Osteoblast (primary cell): ENCODE measurements around the gene GRM6. TPM values are rescaled to one million over a fixed set of nuclear protein-coding genes. Genes with fewer than 3 reads are reported as not detected.

Experiments used
- DNase-seq: peaks from one replicate; pipeline ENCODE4 v3.0.0; 2011; ENCODE audit warnings: low spot score, mixed read lengths; ENCODE audit not compliant: insufficient read length; ENCODE audit errors: missing footprints
- H2AFZ ChIP-seq: 2 replicates; pipeline ENCODE4 v1.6.0; 2011; ENCODE audit warnings: mild to moderate bottlenecking, low read length
- H3K27ac ChIP-seq: 2 replicates; pipeline ENCODE4 v1.5.1; 2011; ENCODE audit warnings: mild to moderate bottlenecking, low read depth, low read length, moderate library complexity
- H3K27me3 ChIP-seq: 2 replicates; pipeline ENCODE4 v1.6.0; 2012; ENCODE audit warnings: mild to moderate bottlenecking, control low read depth, inconsistent platforms, low read length, moderate library complexity; ENCODE audit not compliant: insufficient read depth
- H3K36me3 ChIP-seq: 2 replicates; pipeline ENCODE4 v1.5.1; 2011; ENCODE audit warnings: mild to moderate bottlenecking, low read length, control low read depth, moderate library complexity; ENCODE audit not compliant: insufficient read depth
- H3K4me1 ChIP-seq: 2 replicates; pipeline ENCODE4 v1.5.1; 2011; ENCODE audit warnings: mild to moderate bottlenecking, low read length, control low read depth, moderate library complexity; ENCODE audit not compliant: insufficient read depth
- H3K4me2 ChIP-seq: 2 replicates; pipeline ENCODE4 v1.6.0; 2011; ENCODE audit warnings: mild to moderate bottlenecking, low read length; ENCODE audit not compliant: insufficient read depth
- H3K4me3 ChIP-seq: fragments of 200-600 bp; sonication (generic); 3 replicates; pipeline ENCODE4 v1.5.1; 2012; ENCODE audit warnings: mild to moderate bottlenecking, low read length, inconsistent platforms; ENCODE audit not compliant: insufficient read depth
- H3K79me2 ChIP-seq: 2 replicates; pipeline ENCODE4 v1.6.0; 2012; ENCODE audit warnings: mild to moderate bottlenecking, low read length, control low read depth, inconsistent platforms; ENCODE audit not compliant: insufficient read depth
- H3K9me3 ChIP-seq: 2 replicates; pipeline ENCODE4 v1.5.1; 2011; ENCODE audit warnings: low read depth, low read length, control low read depth
- H4K20me1 ChIP-seq: 2 replicates; pipeline ENCODE4 v1.6.0; 2012; ENCODE audit warnings: mild to moderate bottlenecking, low read length, control low read depth; ENCODE audit not compliant: insufficient read depth
- CTCF ChIP-seq: IDR thresholded peaks from 2 replicates; pipeline ENCODE4 v1.5.1; 2011; ENCODE audit warnings: mild to moderate bottlenecking, low read depth, low read length, moderate library complexity; ENCODE audit errors: extremely low read depth
- total RNA-seq: library from RNA; depleted of rRNA; stranded (reverse); fragments of >200 nt; gene quantifications from 2 replicates; pipeline ENCODE4 v1.2.3, GENCODE V29; 2012

GRM6 gene
- total RNA-seq, 1 donor = not detected

GRCh38 chr5:178996156-178996555, 1.0 kb upstream of the GRM6 start:
- Histone ChIP-seq H3K36me3 (no peaks in the 10 kb centered on the region), H3K79me2 (no peaks in the 10 kb centered on the region), H3K4me3 (no peak overlapping the region), H3K9me3 (no peaks in the 10 kb centered on the region), H3K4me1 (no peaks in the 10 kb centered on the region), H4K20me1 (no peaks in the 10 kb centered on the region), H3K27me3 (peaks cover 13% of the 10 kb centered on the region), H3K27ac (no peak overlapping the region), H2AFZ (no peak overlapping the region), H3K4me2 (no peak overlapping the region)
- no peak for TF ChIP-seq CTCF
- peak; percentile 34 for DNase-seq

GRCh38 chr5:178995341-178995690, 196 bp upstream of the GRM6 start:
- Histone ChIP-seq H2AFZ (no peak overlapping the region), H3K36me3 (no peaks in the 10 kb centered on the region), H4K20me1 (no peaks in the 10 kb centered on the region), H3K9me3 (no peaks in the 10 kb centered on the region), H3K4me2 (no peak overlapping the region), H3K27me3 (peaks cover 13% of the 10 kb centered on the region), H3K4me1 (no peaks in the 10 kb centered on the region), H3K4me3 (no peak overlapping the region), H3K27ac (no peak overlapping the region), H3K79me2 (no peaks in the 10 kb centered on the region)
- DNase-seq = peak; percentile 92
- TF ChIP-seq CTCF = no peak

- Histone ChIP-seq H4K20me1 (no peaks in the 10 kb centered on the region), H2AFZ (no peak overlapping the region), H3K4me3 (no peak overlapping the region), H3K27ac (no peak overlapping the region), H3K4me1 (no peaks in the 10 kb centered on the region), H3K9me3 (no peaks in the 10 kb centered on the region), H3K4me2 (no peak overlapping the region), H3K27me3 (peaks cover 13% of the 10 kb centered on the region), H3K36me3 (no peaks in the 10 kb centered on the region), H3K79me2 (no peaks in the 10 kb centered on the region)
- peak; percentile 57 for DNase-seq
- TF ChIP-seq CTCF = no peak
Measured at GRCh38 chr5:178993955-178994579, 1.1 kb downstream of the GRM6 start.

- no peak for TF ChIP-seq CTCF
- H2AFZ ChIP-seq = no peak overlapping the region
- H4K20me1 ChIP-seq = no peaks in the 10 kb centered on the region
- H3K79me2 ChIP-seq = no peaks in the 10 kb centered on the region
- no peaks in the 10 kb centered on the region for H3K9me3 ChIP-seq
- H3K27me3 ChIP-seq = peaks cover 13% of the 10 kb centered on the region
- H3K4me3 ChIP-seq = no peak overlapping the region
- no peaks in the 10 kb centered on the region for H3K4me1 ChIP-seq
- no peak overlapping the region for H3K27ac ChIP-seq
- H3K36me3 ChIP-seq = no peaks in the 10 kb centered on the region
- DNase-seq = peak; percentile 11
- no peak overlapping the region for H3K4me2 ChIP-seq
Measured at GRCh38 chr5:178993236-178993765, 1.8 kb downstream of the GRM6 start.
